Kidney glomerular epithelial cell (primary cell): ENCODE measurements around the gene AMN.

Experiments
- DNase-seq: peaks from one replicate; lab custom pipeline; 2025; lab: John Stamatoyannopoulos, UW

AMN gene

GRCh38 chr14:102898776-102899515, 23.5 kb upstream of the AMN start:
- no peak for DNase-seq

GRCh38 chr14:102899516-102899900, 23.0 kb upstream of the AMN start:
- DNase-seq: no peak

- no peak for DNase-seq
Measured at GRCh38 chr14:102900631-102901571, 21.6 kb upstream of the AMN start.

- no peak for DNase-seq
Measured at GRCh38 chr14:102901633-102902032, 20.8 kb upstream of the AMN start.

GRCh38 chr14:102902086-102902485, 20.4 kb upstream of the AMN start:
- DNase-seq: no peak

GRCh38 chr14:102902523-102903247, 19.8 kb upstream of the AMN start:
- DNase-seq: no peak

- no peak for DNase-seq
Measured at GRCh38 chr14:102903248-102903888, 19.1 kb upstream of the AMN start.

- DNase-seq: no peak
Measured at GRCh38 chr14:102903889-102904512, 18.5 kb upstream of the AMN start.

- no peak for DNase-seq
Measured at GRCh38 chr14:102905116-102906108, 17.1 kb upstream of the AMN start.

- no peak for DNase-seq
Measured at GRCh38 chr14:102906616-102907302, 15.7 kb upstream of the AMN start.

GRCh38 chr14:102907303-102907844, 15.1 kb upstream of the AMN start:
- no peak for DNase-seq

GRCh38 chr14:102907980-102908730, 14.3 kb upstream of the AMN start:
- no peak for DNase-seq

- DNase-seq: no peak
Measured at GRCh38 chr14:102908766-102909455, 13.6 kb upstream of the AMN start.

- no peak for DNase-seq
Measured at GRCh38 chr14:102909462-102909861, 13.0 kb upstream of the AMN start.

GRCh38 chr14:102909911-102910310, 12.6 kb upstream of the AMN start:
- no peak for DNase-seq

GRCh38 chr14:102910442-102910841, 12.0 kb upstream of the AMN start:
- DNase-seq: no peak

- no peak for DNase-seq
Measured at GRCh38 chr14:102911541-102911951, 10.9 kb upstream of the AMN start.
